Loucy (cell line): Measurements from ENCODE around the gene GDPD5.

Experiments
- H2AFZ ChIP-seq: fragments of 200-600 bp; sonication (generic); 2 replicates; pipeline ENCODE4 v1.6.0; 2016; ENCODE audit warnings: antibody characterized with exemption, mild to moderate bottlenecking, low read length, moderate library complexity
- H3F3A ChIP-seq: fragments of 200-600 bp; 2 replicates; pipeline ENCODE4 v1.6.0; 2016; ENCODE audit warnings: antibody characterized with exemption, low read depth, mild to moderate bottlenecking
- H3K27me3 ChIP-seq: fragments of 200-600 bp; sonication (generic); 2 replicates; pipeline ENCODE4 v1.6.1; 2014; ENCODE audit warnings: low read length, mild to moderate bottlenecking; ENCODE audit not compliant: insufficient read depth, poor library complexity, severe bottlenecking
- H3K36me3 ChIP-seq: fragments of 200-600 bp; sonication (generic); 2 replicates; pipeline ENCODE4 v1.6.1; 2016; ENCODE audit warnings: low read length; ENCODE audit not compliant: insufficient read depth
- H3K4me1 ChIP-seq: fragments of 200-600 bp; sonication (generic); 2 replicates; pipeline ENCODE4 v1.5.1; 2014; ENCODE audit warnings: low read length, mild to moderate bottlenecking; ENCODE audit not compliant: insufficient read depth, poor library complexity, severe bottlenecking
- H3K4me2 ChIP-seq: fragments of 200-600 bp; sonication (generic); 2 replicates; pipeline ENCODE4 v1.6.0; 2014; ENCODE audit warnings: antibody characterized with exemption, low read length, low read depth, mild to moderate bottlenecking; ENCODE audit not compliant: poor library complexity, severe bottlenecking
- H3K4me3 ChIP-seq: fragments of 200-600 bp; sonication (generic); 2 replicates; pipeline ENCODE4 v1.5.1; 2014; ENCODE audit warnings: low read length, mild to moderate bottlenecking, mixed read lengths; ENCODE audit not compliant: poor library complexity, severe bottlenecking
- H3K79me2 ChIP-seq: fragments of 200-600 bp; sonication (generic); 2 replicates; pipeline ENCODE4 v1.6.1; 2014; ENCODE audit warnings: low read length; ENCODE audit not compliant: insufficient read depth
- H3K9ac ChIP-seq: fragments of 200-600 bp; sonication (generic); 2 replicates; pipeline ENCODE4 v1.6.0; 2014; ENCODE audit warnings: mild to moderate bottlenecking, low read depth, low read length, moderate library complexity; ENCODE audit not compliant: poor library complexity, severe bottlenecking
- H3K9me2 ChIP-seq: fragments of 200-600 bp; sonication (generic); replicated peaks from 2 replicates; pipeline ENCODE4 v1.6.1; 2016; ENCODE audit warnings: low read depth, low read length, mixed read lengths
- H3K9me3 ChIP-seq: fragments of 200-600 bp; sonication (generic); 2 replicates; pipeline ENCODE4 v1.6.1; 2014; ENCODE audit warnings: mild to moderate bottlenecking, antibody characterized with exemption, low read length, low read depth; ENCODE audit not compliant: insufficient read depth
- H4K20me1 ChIP-seq: fragments of 200-600 bp; sonication (generic); 2 replicates; pipeline ENCODE4 v1.6.0; 2014; ENCODE audit warnings: antibody characterized with exemption, low read length, mild to moderate bottlenecking; ENCODE audit not compliant: insufficient read depth, poor library complexity, severe bottlenecking
- CTCF ChIP-seq: fragments of 200-600 bp; sonication (generic); conservative IDR thresholded peaks from 2 replicates; pipeline ENCODE4 v1.5.1; 2014; ENCODE audit warnings: mild to moderate bottlenecking, antibody characterized with exemption, low read length
- EZH2phosphoT487 ChIP-seq: fragments of 200-600 bp; IDR thresholded peaks from 2 replicates; pipeline ENCODE4 v1.6.1; 2018; ENCODE audit warnings: antibody characterized with exemption, mild to moderate bottlenecking, moderate library complexity, borderline replicate concordance

The GDPD5 gene

GRCh38 chr11:75450236-75450635, 75.5 kb downstream of the GDPD5 start:
- Histone ChIP-seq H3K4me2 (no peak overlapping the region), H3K79me2 (no peaks in the 10 kb centered on the region), H3K27me3 (no peaks in the 10 kb centered on the region), H3K9me3 (no peaks in the 10 kb centered on the region), H3K4me1 (no peaks in the 10 kb centered on the region), H3F3A (no peaks in the 10 kb centered on the region), H3K4me3 (no peak overlapping the region), H3K36me3 (no peaks in the 10 kb centered on the region), H3K9me2 (no peaks in the 10 kb centered on the region), H2AFZ (no peak overlapping the region), H3K9ac (no peak overlapping the region), H4K20me1 (no peaks in the 10 kb centered on the region)
- TF ChIP-seq EZH2phosphoT487 (no peak), CTCF (no peak)

- H3K4me2 ChIP-seq: no peak overlapping the region
- H3F3A ChIP-seq: no peaks in the 10 kb centered on the region
- H2AFZ ChIP-seq: no peak overlapping the region
- no peaks in the 10 kb centered on the region for H4K20me1 ChIP-seq
- no peaks in the 10 kb centered on the region for H3K9me3 ChIP-seq
- H3K9ac ChIP-seq: no peak overlapping the region
- no peaks in the 10 kb centered on the region for H3K36me3 ChIP-seq
- no peaks in the 10 kb centered on the region for H3K4me1 ChIP-seq
- H3K27me3 ChIP-seq: no peaks in the 10 kb centered on the region
- TF ChIP-seq CTCF: no peak
- no peak for TF ChIP-seq EZH2phosphoT487
- no peak overlapping the region for H3K4me3 ChIP-seq
- H3K9me2 ChIP-seq: no peaks in the 10 kb centered on the region
- no peaks in the 10 kb centered on the region for H3K79me2 ChIP-seq
Observed at GRCh38 chr11:75449776-75450175, 76.0 kb downstream of the GDPD5 start.

GRCh38 chr11:75449271-75449670, 76.5 kb downstream of the GDPD5 start:
- H3K4me1 ChIP-seq: no peaks in the 10 kb centered on the region
- no peaks in the 10 kb centered on the region for H3K36me3 ChIP-seq
- H2AFZ ChIP-seq: no peak overlapping the region
- H3K4me3 ChIP-seq: no peak overlapping the region
- no peaks in the 10 kb centered on the region for H3K27me3 ChIP-seq
- H3K79me2 ChIP-seq: no peaks in the 10 kb centered on the region
- H3K9me2 ChIP-seq: no peaks in the 10 kb centered on the region
- H3K4me2 ChIP-seq: no peak overlapping the region
- TF ChIP-seq CTCF (no peak), EZH2phosphoT487 (no peak)
- H4K20me1 ChIP-seq: no peaks in the 10 kb centered on the region
- no peaks in the 10 kb centered on the region for H3K9me3 ChIP-seq
- H3K9ac ChIP-seq: no peak overlapping the region
- H3F3A ChIP-seq: no peaks in the 10 kb centered on the region
